Effector CD8-positive, alpha-beta T cell (primary cell): ENCODE measurements around the gene MEGF6.
A peak's percentile ranks its signal among the peaks of the same experiment; 100 is the strongest.

Source experiments
- DNase-seq: peaks from one replicate; lab custom pipeline; 2025; lab: John Stamatoyannopoulos, UW

Gene MEGF6

DNA sequence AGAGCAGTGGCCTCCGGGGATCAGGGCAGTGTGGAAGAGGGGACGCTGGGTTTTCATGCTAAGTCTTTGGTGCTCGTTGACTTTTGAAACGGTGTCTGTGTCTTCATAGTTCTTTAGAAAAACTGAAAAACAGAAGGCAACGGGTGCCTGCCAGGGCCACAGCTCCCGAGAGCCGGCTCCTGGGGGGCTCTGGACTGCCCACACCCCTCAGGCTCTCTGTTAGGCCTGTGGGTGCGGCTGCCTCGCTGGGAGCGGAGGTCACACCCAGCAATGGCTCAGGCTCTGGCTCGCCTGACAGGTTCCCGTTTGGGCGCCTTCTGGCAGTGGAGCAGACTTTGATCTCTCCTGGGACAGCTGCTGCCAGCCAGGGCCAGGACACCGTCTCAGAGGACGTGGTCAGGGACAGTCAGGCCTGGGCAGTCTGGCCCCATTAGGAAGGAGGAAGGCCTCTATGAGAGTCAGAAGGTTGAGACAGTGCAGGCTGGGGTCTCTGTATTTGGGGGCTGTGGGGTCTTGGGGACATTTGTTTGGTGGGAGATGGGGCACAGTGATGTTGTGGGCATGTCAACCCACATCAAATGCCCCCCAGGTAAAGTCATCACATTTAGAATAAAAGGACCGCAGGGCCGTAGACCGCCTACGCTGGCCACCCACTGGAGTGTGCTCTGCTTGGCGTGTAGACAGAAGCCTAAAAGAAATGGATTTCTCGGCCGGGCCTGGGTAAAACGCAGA is 151.2 kb downstream of the MEGF6 start:
- no peak for DNase-seq

DNA sequence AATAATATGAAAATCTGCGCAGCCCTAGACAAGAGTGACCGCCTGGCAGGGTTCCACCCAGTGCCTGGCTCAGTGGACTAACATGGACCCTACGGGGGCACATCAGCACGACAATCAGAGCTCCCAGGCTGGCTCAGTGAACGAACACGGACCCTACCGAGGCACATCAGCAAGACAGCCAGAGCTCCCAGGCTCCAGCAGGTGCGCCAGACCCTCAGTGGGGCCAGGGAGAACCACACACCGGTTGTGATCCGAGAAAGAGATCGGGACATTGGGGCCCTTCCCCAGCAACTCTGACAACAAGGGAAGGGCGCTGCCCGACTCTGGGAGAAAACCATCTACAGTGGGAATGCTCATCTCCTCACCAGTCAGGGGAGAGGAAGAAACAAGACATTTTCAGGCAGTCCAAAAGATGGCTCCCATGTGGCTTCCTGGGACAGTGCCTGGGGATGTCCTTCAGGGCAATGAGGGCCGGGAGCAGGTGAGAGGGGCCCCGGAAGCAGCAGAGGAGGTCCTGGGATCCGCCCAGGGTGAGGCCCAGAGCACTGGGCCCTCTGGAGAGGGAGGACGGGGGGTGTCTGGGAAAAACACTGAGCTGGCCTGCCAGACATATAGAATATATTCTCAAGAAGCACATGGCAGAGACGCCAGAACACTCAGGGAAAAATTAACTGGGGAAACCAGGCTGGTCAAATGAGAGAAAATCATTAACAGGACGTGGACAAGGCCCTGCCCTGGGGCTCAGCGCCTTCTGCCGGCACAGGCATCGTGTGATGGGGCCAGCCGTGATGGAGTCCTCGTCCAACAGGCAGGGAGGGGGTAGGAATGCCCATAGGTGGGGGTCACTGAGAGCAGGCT is 152.0 kb downstream of the MEGF6 start:
- DNase-seq: no peak

DNA sequence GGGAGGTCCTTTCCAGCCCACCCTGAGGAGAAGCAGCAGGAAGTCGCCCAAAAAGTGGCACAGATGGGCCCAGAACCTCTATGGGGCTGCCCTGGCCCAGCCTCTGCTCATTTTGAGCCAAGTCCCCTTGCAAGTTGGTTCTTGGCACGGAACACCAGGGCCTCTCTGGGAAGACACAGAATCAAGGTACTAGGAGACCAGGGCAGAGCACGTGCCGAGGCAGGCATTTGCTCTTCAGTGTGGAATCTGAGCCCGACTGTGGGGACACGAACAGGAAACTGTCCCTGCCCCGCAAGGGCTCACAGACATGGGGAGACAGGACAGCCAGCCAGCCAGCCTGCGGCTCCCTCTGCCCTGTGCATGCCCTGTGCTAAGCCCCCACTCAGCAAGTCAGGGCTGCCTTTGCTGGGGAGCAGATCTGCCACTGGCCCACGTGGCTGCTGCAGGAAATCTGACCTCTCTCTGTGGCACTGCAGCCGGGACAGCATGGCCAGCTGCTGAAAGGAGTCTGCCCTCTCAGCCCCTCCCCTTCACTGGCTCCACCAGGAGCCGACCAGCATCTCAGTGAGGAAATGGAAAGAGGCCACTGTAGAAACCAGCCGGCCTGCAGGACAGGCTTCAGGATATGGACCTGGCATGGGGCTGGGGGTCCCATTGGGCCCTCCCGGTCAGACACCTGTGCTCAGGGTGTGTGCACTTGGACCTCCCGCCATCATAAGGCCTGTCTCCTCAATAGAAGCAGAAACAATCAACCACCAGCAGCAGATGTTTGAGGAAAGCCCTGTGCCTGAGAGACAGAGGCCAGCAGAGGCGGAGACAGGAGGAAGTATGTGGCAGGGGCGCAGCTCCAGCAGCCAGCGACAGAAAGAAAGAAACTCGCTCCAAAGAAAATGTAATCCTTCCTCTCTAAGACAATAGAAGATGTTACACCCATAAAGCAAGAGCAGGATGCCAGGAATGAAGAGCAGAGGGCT is 153.1 kb downstream of the MEGF6 start:
- DNase-seq: no peak

DNA sequence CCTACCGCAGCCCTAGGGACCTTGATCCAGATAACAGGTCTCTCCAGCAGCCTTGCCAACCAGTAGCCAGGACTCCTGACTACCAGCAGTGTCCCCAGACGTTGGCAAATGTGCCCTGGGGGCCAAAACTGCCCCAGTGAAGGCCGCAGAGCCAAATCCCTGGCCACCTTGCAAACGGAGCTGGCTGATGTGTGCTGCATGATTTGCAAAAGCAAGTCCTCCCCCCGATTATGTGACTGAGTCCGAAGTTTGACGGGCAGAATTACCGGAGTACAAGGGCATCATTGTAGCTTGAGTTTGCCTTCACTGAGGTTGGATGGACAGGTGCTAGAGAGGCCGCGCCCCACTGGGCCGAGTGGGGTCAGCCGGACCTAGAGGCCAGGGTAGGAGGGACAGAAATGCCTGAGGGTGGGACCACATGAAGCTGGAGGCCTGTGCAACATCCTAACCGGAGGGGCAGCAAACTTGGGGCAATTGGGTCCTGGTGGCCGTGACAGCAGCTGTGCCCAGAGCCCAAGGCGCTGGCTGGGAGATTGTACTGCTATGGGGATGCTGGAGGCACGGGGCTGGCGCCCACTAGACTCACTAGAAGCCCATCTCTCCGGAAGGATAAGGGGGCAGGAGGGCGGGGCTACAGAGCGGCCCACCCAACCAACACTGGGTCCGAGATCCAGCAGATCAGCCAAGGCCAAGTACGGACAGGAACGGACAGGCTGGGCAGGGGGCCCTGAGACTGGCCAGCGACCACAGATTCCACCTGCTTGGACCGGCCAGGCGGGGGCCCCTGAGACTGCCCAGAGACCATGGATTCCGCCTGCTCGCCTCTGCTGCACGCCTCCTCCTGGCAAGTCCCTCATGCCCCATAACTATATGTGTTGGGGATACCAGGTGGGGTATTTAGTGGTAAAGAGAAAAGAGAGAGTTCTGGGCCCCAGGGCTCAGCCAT is 154.1 kb downstream of the MEGF6 start:
- DNase-seq: no peak

DNA sequence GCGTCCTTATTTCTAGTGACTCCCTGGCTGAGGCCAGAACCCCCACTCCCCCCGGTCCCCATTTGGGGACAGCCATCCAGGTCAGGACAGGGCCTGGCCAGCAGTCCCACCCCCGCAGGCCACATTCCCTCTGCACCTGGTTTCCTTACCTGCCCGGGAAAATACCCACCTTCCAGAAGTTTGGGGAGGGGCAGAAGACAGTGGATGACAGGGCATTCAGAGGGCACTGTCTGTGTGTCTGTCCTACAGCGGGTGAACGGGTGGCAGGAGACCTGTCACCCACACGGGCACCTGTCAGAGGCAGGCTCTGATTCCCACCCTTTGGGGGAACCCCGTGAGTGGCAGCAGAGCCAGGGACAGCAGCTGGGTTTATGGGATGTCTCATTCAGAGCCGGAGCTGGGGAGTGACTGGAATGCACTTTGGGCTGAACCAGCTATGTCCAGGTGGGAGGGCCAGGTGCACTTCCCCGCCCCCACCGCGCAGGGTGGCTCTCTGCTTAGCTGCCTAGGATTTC is 154.8 kb downstream of the MEGF6 start:
- no peak for DNase-seq

DNA sequence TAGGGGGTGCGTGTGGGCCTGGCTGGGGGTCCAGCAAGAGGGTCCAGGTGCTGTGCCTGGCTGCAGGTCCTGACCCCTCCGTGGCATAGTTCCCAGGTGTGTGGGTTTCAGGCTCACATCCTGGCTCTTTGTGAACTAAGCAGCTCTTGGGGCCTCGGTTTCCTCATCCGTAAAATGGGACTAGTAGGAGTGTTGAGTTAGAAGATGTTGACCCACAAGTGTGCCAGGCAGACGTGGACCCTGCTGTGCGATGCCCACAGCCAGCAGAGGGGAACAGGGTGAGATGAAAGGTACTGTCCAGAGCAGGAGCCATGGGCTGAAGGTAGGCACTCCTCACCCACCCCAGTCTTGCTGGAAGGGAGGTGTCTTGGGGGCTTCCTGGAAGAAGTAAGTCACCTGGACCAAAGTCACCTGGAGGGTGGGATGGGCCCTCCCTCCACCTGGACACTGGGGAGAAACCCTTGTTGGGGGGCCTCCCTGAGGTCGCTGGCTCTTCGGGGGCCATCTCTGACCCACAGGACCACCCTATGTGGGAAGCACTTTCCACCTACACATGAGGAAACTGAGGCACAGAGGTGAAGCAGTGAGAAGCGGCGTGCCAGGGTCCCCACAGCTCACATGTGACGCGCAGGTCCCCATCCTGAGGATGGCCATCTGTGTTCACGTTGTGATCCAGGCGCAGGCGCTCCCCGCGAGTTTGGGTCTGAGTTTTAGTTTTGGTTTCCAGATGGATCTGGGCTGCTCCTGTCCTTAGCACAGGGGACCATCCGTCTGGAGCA is 155.4 kb downstream of the MEGF6 start:
- DNase-seq: no peak

DNA sequence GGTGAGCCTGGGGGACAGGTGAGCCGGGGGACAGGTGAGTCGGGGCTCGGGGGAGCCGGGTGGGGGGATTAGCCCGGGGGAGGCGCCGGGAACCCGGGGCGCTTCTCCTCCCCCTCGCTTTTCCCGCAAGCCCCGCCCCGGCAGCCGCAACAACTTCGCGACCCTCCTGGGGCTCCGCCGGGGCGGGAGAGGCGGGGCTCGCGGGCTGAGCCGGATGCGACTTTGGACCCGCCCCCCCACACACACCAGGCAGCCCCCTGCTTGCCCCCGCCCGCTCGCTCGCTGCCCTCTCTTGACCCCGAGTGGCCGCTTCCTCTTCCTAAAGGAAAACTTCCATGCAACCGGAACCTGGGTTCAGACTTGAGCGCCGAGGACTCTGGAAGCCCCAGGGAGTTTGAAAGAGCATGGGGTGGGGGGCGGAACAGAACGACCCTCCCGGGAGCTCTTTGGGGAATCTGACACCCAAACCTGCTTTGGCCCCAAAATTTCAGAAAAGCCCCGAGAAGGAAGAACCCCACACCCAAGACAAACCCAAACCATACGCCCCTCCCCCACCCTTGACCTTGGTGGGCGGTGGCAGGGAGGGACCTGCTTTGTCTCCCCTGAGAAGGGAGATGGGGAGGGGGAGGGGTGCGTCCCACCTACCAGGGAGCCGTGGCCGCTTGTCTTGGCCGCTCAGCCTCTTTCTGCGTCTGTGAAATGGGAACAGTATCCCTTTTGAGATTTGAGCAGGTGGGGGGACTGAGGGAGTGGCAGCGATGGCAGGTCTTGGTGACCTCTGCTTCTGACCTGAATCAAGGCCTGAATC is 156.3 kb downstream of the MEGF6 start:
- no peak for DNase-seq

DNA sequence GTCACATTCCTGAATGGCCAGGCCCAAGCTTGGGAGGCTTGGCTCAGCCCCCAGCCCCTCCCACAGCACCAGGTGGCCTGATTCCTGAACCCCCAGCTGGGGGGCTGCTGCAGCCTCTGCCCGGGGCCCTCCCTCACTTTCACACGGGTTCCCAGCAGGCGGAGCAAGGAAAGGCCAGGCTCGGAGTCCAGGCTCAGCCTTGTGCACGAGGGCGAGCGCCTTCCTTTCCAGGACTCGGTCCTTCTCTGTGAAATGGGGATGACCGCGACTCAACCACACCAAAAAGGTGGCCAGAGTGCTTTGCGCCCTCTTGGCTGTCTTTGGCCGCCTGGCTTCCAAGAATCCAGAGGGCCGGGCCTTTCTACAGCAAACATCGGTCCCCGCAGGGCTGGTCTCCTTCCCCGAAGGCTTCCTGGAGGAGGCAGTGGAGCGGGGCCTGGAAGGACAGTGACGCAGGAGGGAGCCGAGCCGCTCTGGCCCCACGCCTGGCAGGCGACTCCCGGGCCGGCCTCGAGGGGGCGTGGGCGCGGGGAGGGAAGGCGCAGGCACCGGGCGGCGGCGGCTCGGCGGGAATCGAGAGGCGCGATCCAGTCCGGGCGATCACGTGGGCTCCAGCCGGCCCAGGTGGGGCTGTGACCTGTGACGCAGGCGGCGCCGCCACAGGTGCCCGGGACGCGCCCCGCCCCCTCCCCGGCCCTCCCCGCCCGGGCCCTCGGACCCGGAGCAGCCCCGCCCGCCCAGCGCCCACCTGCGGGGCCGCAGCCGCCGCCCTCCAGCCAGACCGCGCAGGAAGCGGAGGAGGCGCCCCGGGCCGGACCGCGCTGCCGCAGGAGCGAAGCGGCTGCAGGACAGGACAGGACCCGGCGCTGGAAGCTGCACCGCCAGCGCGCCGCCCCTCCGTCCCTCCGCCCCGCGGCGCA is 157.2 kb downstream of the MEGF6 start, which contains the start of gene ARHGEF16:
TSS of gene ARHGEF16 (plus strand) at position 775 of the 920 bp plus-strand sequence. CDS start 8,420 bp downstream, outside the sequence.
- DNase-seq: peak; percentile 10

DNA sequence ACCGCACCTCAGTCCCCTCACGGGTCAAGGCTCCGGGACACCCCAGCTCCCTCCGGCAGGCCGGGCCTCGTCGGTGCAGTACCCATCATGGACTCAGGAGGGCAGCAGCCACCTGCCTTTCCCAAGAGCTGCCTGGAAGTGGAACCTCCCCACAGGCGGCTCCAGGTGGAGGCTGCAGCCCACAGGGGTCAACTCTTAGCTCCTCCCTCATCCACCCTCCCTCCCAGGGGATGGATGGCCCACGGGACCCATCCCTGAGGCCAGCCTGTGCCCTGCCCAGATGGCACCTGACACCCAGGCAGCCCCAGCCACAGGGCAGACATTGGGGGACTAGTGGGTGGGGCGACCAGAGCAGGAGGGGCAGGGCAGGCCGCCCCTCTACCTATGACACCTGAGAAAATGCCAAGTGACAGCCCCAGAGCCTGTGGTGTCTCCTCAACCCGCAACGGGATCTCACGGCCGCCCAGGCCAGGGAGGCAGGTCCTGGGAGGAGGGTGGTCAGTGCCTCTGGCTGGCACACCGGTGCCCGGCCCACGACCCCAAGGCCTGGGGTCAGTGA is 158.0 kb downstream of the MEGF6 start:
- DNase-seq: peak; percentile 52

DNA sequence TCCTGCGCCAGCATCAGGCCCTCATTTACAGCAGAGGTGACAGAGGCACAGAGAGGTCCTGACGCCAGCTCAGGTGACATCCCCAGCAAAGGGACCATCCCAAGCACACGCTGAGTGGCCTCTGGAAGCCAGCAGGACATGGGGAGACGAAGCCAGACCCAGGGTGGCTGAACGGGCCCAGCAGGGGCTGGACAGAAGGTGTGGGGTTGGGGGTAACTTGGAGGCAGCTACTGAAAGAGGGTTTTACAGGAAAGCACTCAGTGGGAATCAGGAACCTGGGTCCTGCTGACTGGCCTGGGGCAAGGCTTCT is 158.5 kb downstream of the MEGF6 start:
- DNase-seq: no peak

DNA sequence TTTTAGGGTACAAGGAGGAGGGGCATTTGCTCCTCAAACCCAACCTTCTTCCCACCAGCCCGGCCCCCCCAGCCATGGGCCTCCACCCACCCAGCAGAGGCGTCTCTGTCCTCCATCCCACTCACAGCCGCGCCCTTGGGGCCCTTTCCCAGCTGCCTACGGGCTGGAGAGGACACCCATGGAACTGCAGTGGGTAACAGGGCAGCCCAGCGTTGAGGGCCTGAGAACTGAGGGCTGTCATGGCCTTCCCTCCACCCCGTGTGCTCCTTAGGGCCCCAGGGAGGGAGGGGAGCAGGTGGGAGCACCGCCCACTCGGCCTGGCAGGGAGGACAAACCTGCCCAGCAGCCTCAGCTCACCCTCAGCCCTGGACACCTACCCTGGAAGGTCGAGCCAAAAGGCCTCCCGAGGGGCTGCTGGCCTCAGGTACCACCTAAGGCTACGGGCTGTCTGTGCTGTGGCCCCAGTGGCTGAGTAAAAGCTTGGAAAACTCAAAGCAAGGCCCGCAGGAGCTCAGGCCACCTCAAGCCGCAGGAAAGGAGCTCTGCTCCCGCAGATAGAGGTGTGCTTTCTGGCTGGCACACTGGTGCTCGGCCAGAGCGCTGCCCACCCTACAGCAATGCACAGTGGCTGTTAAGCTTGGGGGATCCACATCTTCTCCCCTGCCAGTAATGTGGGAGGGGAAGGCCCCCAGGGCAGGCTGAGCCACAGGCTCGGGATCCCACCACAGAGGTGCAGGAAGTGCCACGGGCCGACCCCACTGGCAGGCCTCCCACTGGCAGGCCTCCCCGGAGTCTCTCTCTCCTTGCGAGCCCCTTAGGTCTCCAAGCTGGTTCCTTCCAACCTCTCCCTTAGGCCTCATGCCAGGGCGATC is 159.1 kb downstream of the MEGF6 start:
- DNase-seq: no peak

DNA sequence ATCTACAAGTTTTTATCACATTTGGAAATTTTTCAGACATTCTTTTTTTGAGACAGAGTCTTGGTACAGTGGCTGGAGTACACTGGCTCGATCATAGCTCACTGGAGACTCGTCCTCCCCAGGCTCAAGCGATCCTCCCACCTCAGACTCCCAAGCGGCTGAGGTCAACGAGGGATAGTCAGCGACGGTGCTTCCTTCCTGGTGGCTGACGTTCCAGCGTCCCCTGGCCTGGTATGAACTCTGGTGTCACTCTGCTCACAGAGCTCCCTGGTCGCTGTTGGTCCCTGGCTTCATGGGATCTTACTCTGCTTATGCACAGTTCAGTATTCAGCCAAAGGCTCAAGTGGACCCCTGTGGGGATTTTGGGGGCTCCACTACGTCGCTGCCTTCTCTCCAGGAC is 160.3 kb downstream of the MEGF6 start:
- no peak for DNase-seq

DNA sequence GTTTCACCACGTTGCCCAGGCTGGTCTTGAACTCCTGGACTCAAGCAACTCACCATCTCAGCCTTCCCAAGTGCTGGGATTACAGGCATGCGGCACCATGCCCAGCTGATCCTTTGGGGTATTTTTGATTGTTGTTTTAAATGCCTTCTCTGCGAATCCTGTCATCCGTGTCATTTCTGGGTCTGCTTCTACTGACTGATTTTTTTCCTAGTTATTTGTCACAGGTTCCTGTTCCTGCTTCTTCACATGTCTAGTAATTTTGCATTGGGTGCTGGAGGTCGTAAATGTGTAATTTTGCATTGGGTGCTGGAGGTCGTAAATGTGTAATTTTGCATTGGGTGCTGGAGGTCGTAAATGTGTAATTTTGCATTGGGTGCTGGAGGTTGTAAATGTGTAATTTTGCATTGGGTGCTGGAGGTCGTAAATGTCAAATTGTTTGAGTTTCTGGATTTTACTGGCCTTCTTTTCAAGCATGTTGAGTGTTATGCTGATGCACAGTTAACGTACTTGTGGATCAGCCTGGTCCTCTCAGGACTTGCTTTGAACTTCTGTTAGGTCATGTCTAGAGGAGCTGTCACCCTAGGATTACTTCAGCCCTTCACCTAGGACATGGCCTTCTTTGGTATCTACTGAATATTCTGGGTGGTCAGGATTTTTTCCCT is 161.0 kb downstream of the MEGF6 start:
- DNase-seq: no peak

DNA sequence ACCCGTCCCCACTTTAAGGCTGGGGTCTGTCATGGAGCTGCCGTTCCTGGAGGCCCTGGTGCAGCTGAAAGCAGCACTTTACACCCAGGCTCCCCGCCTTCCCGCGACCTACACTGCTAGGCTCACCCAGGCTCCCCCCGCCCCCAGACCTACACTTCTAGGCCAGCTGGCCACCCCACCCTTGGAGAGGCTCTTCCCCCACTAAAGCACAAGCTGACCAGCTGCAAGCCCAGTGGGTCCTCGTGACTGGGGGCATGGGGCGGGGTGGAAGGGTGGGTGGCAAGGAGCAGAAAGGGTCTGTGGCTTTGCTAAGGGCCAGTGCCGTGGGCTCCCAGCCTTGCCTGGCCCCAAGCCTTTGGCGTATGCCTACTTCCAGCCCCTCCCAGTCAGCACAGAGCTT is 166.6 kb downstream of the MEGF6 start:
- no peak for DNase-seq

DNA sequence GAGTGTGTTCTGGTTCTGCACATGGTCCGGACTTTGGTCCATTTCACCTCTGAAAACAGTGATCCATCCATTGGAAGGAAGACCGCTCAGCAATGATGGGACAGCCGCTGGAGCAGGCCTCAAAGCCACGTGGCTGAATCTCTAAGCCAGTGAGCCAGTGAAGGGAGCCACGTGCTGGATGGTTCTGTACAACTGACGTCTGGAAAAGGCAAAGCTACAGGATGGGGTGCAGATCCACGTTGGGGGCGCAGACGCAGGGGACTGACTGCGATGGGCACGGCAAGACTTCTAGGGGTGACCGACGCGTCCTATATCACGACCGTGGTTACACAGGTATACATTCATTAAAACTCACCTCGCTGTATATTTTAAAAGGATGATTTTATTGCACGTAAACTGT is 167.0 kb downstream of the MEGF6 start:
- DNase-seq: no peak

DNA sequence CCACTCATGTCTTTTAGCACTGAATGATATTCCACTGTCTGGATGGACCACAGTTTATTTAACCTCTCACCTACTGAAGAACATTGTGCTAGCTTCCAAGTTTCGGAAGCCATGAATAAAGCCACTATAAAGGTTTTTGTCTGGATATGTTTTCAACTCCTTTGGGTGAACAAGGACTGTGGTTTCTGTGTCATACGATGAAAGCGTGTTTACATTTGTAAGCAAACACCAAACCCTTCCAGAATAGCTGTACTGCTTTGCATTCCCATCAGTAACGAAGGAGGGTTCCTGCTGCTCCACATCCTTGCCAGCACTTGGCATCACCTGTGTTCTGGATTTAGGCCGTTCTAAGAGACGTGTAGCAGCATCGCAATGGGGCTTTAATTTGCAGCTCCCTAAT is 167.5 kb downstream of the MEGF6 start:
- DNase-seq: no peak
